Neural cell (in vitro differentiated cells): ENCODE measurements around the gene ATP7B. TPM values are rescaled to one million over a fixed set of nuclear protein-coding genes. Genes with fewer than 3 reads are reported as not detected.

Experiments used
- H2AFZ ChIP-seq: fragments of 200-600, 300-800 bp; sonication (generic), shearing (Covaris generic); 2 replicates; pipeline ENCODE4 v1.6.0; 2014; ENCODE audit warnings: low read depth, mild to moderate bottlenecking, antibody characterized with exemption, low read length, moderate library complexity
- H3F3A ChIP-seq: fragments of 200-600 bp; shearing (Covaris generic); 2 replicates; pipeline ENCODE4 v1.6.1; 2016; ENCODE audit warnings: mild to moderate bottlenecking, moderate library complexity, mixed read lengths, antibody characterized with exemption, low read length; ENCODE audit not compliant: insufficient read depth, poor library complexity, severe bottlenecking
- H3K27ac ChIP-seq: fragments of 200-600, 300-800 bp; sonication (generic), shearing (Covaris generic); 2 replicates; pipeline ENCODE4 v1.5.1; 2014; ENCODE audit warnings: mild to moderate bottlenecking, low read length, moderate library complexity
- H3K27me3 ChIP-seq: fragments of 300-800, 200-600 bp; sonication (generic), shearing (Covaris generic); 2 replicates; pipeline ENCODE4 v1.6.0; 2014; ENCODE audit warnings: mild to moderate bottlenecking, low read depth, low read length, moderate library complexity; ENCODE audit not compliant: insufficient read depth
- H3K36me3 ChIP-seq: fragments of 300-800, 200-600 bp; sonication (generic), shearing (Covaris generic); 2 replicates; pipeline ENCODE4 v1.5.1; 2014; ENCODE audit warnings: mild to moderate bottlenecking, antibody characterized with exemption, low read length, moderate library complexity; ENCODE audit not compliant: insufficient read depth
- H3K4me2 ChIP-seq: fragments of 300-800, 200-600 bp; sonication (generic), shearing (Covaris generic); 2 replicates; pipeline ENCODE4 v1.6.0; 2014; ENCODE audit warnings: mild to moderate bottlenecking, low read length
- H3K4me3 ChIP-seq: fragments of 300-800, 200-600 bp; sonication (generic), shearing (Covaris generic); 2 replicates; pipeline ENCODE4 v1.5.1; 2014; ENCODE audit warnings: mild to moderate bottlenecking, low read length, moderate library complexity
- H3K79me2 ChIP-seq: fragments of 200-600 bp; shearing (Covaris generic); replicated peaks from 2 replicates; pipeline ENCODE4 v1.6.0; 2014; ENCODE audit warnings: mild to moderate bottlenecking, low read length, moderate library complexity; ENCODE audit not compliant: insufficient read depth
- H3K9ac ChIP-seq: fragments of 300-800, 200-600 bp; sonication (generic), shearing (Covaris generic); 2 replicates; pipeline ENCODE4 v1.6.1; 2016; ENCODE audit warnings: mild to moderate bottlenecking, low read length, mixed read lengths
- H3K9me2 ChIP-seq: fragments of 200-600 bp; shearing (Covaris generic); 2 replicates; pipeline ENCODE4 v1.6.1; 2016; ENCODE audit warnings: mild to moderate bottlenecking, low read length, mixed read lengths; ENCODE audit not compliant: insufficient read depth
- H3K9me3 ChIP-seq: fragments of 200-600, 300-800 bp; sonication (generic), shearing (Covaris generic); 2 replicates; pipeline ENCODE4 v1.6.1; 2016; ENCODE audit warnings: mild to moderate bottlenecking, mixed run types, low read length, moderate library complexity, mixed read lengths
- H4K20me1 ChIP-seq: fragments of 200-600 bp; shearing (Covaris generic); 2 replicates; pipeline ENCODE4 v1.6.1; 2016; ENCODE audit warnings: mild to moderate bottlenecking, mixed run types; ENCODE audit not compliant: insufficient read depth
- EP300 ChIP-seq: fragments of 450-650 bp; conservative IDR thresholded peaks from 2 replicates; pipeline ENCODE4 v1.6.1; 2014; ENCODE audit warnings: antibody characterized with exemption, mild to moderate bottlenecking, moderate library complexity; ENCODE audit not compliant: poor library complexity, severe bottlenecking
- EZH2 ChIP-seq: fragments of 200-600, 300-800 bp; shearing (Covaris generic), sonication (generic); IDR thresholded peaks from 2 replicates; pipeline ENCODE4 v1.6.1; 2014; ENCODE audit warnings: antibody characterized with exemption, low read length, borderline replicate concordance, mild to moderate bottlenecking; ENCODE audit not compliant: insufficient read depth, poor library complexity, severe bottlenecking
- MXI1 ChIP-seq: fragments of 450-650 bp; conservative IDR thresholded peaks from 2 replicates; pipeline ENCODE4 v1.6.1; 2014; ENCODE audit warnings: antibody characterized with exemption, mild to moderate bottlenecking; ENCODE audit not compliant: poor library complexity, severe bottlenecking
- POLR2AphosphoS5 ChIP-seq: IDR thresholded peaks from 2 replicates; pipeline ENCODE4 v1.6.1; 2012
- RAD21 ChIP-seq: fragments of 450-650 bp; conservative IDR thresholded peaks from 2 replicates; pipeline ENCODE4 v1.6.1; 2014; ENCODE audit warnings: antibody characterized with exemption, mild to moderate bottlenecking, moderate library complexity
- SMC3 ChIP-seq: fragments of 450-650 bp; conservative IDR thresholded peaks from 2 replicates; pipeline ENCODE4 v1.6.1; 2014; ENCODE audit warnings: antibody characterized with exemption, mild to moderate bottlenecking, moderate library complexity; ENCODE audit not compliant: poor library complexity
- TAF1 ChIP-seq: IDR thresholded peaks from 2 replicates; pipeline ENCODE4 v1.6.1; 2012; ENCODE audit warnings: low read depth
- polyA plus RNA-seq: library from polyadenylated mRNA; depleted of rRNA; stranded (reverse); fragments of >200 nt; gene quantifications from 2 replicates; pipeline ENCODE4 v1.2.3, GENCODE V29; 2014
- TF ChIP-seq, protein P1 (sequence below): fragments of 450-650 bp; IDR thresholded peaks from 2 replicates; pipeline ENCODE4 v1.5.1; 2014; ENCODE audit warnings: antibody characterized with exemption, mild to moderate bottlenecking, moderate library complexity; ENCODE audit not compliant: poor library complexity, severe bottlenecking
- TF ChIP-seq, protein P2 (sequence below): IDR thresholded peaks from 2 replicates; pipeline ENCODE4 v1.6.1; 2012; ENCODE audit warnings: borderline replicate concordance

ATP7B gene
- polyA plus RNA-seq, 1 donor from 2014 or later: 6.3 TPM

DNA sequence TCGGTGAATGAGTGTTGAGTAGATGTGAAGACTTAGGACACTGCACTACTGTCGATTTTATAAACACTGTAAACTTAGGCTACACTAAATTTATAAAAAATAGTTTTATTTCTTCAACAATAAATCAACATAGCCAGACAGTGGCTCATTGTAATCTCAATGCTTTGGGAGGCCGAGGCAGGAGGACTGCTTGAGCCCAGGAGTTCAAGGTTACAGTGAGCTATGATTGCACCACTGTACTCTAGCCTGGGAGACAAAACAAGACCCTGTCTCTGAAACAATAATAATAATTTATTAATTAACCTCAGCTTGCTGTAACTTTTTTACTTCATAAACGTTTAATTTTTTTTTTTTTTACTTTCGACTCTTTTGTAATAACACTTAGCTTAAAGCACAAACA lies 34.4 kb downstream of the ATP7B start:
- H3K79me2 ChIP-seq: no peaks in the 10 kb centered on the region
- no peak overlapping the region for H3K27ac ChIP-seq
- H3K9me2 ChIP-seq: no peaks in the 10 kb centered on the region
- no peak overlapping the region for H3K4me3 ChIP-seq
- H4K20me1 ChIP-seq: no peaks in the 10 kb centered on the region
- no peak overlapping the region for H3K9ac ChIP-seq
- peaks cover 5% of the 10 kb centered on the region for H3K9me3 ChIP-seq
- no peak overlapping the region for H3K4me2 ChIP-seq
- no peaks in the 10 kb centered on the region for H3K27me3 ChIP-seq
- no peaks in the 10 kb centered on the region for H3F3A ChIP-seq
- H3K36me3 ChIP-seq: no peaks in the 10 kb centered on the region
- H2AFZ ChIP-seq: no peak overlapping the region
- no peak for TF ChIP-seq EP300
- TF ChIP-seq, protein P1, sequence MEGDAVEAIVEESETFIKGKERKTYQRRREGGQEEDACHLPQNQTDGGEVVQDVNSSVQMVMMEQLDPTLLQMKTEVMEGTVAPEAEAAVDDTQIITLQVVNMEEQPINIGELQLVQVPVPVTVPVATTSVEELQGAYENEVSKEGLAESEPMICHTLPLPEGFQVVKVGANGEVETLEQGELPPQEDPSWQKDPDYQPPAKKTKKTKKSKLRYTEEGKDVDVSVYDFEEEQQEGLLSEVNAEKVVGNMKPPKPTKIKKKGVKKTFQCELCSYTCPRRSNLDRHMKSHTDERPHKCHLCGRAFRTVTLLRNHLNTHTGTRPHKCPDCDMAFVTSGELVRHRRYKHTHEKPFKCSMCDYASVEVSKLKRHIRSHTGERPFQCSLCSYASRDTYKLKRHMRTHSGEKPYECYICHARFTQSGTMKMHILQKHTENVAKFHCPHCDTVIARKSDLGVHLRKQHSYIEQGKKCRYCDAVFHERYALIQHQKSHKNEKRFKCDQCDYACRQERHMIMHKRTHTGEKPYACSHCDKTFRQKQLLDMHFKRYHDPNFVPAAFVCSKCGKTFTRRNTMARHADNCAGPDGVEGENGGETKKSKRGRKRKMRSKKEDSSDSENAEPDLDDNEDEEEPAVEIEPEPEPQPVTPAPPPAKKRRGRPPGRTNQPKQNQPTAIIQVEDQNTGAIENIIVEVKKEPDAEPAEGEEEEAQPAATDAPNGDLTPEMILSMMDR: no peak
- no peak for TF ChIP-seq RAD21
- no peak for TF ChIP-seq SMC3
- no peak for TF ChIP-seq MXI1
- TF ChIP-seq TAF1: no peak
- no peak for TF ChIP-seq EZH2
- TF ChIP-seq, protein P2, sequence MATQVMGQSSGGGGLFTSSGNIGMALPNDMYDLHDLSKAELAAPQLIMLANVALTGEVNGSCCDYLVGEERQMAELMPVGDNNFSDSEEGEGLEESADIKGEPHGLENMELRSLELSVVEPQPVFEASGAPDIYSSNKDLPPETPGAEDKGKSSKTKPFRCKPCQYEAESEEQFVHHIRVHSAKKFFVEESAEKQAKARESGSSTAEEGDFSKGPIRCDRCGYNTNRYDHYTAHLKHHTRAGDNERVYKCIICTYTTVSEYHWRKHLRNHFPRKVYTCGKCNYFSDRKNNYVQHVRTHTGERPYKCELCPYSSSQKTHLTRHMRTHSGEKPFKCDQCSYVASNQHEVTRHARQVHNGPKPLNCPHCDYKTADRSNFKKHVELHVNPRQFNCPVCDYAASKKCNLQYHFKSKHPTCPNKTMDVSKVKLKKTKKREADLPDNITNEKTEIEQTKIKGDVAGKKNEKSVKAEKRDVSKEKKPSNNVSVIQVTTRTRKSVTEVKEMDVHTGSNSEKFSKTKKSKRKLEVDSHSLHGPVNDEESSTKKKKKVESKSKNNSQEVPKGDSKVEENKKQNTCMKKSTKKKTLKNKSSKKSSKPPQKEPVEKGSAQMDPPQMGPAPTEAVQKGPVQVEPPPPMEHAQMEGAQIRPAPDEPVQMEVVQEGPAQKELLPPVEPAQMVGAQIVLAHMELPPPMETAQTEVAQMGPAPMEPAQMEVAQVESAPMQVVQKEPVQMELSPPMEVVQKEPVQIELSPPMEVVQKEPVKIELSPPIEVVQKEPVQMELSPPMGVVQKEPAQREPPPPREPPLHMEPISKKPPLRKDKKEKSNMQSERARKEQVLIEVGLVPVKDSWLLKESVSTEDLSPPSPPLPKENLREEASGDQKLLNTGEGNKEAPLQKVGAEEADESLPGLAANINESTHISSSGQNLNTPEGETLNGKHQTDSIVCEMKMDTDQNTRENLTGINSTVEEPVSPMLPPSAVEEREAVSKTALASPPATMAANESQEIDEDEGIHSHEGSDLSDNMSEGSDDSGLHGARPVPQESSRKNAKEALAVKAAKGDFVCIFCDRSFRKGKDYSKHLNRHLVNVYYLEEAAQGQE: no peak

DNA sequence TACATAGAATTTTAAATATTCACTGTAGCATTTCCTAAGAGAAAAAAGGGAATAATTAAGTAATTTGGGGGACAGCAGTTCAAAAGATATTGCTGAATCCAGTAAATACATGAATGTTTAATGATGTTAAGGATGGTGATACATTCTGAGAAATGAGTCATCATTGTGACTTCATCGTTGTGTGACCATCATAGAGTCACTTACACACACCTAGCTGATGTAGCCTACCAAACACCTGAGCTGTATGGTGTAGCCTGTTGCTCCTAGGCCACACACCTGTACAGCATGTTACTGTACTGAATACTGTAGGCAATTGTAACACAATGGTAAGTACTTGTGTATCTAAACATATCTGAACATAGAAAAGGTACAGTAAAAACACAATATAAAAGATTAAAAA lies 34.8 kb downstream of the ATP7B start:
- Histone ChIP-seq H3K4me2 (no peak overlapping the region), H3K4me3 (no peak overlapping the region), H3K9me3 (peaks cover 5% of the 10 kb centered on the region), H3K9me2 (no peaks in the 10 kb centered on the region), H3K27ac (no peak overlapping the region), H3F3A (no peaks in the 10 kb centered on the region), H3K9ac (no peak overlapping the region), H2AFZ (no peak overlapping the region), H3K27me3 (no peaks in the 10 kb centered on the region), H3K79me2 (no peaks in the 10 kb centered on the region), H3K36me3 (no peaks in the 10 kb centered on the region), H4K20me1 (no peaks in the 10 kb centered on the region)
- no peak for TF ChIP-seq EZH2
- TF ChIP-seq, protein P1: no peak
- TF ChIP-seq EP300: no peak
- no peak for TF ChIP-seq MXI1
- TF ChIP-seq, protein P2: no peak
- no peak for TF ChIP-seq RAD21
- no peak for TF ChIP-seq POLR2AphosphoS5
- TF ChIP-seq TAF1: no peak
- TF ChIP-seq SMC3: no peak
